MM.1S (cell line): Measurements from ENCODE around the gene PMEPA1.

Experiments used
- EZH2 ChIP-seq: fragments of 300-600 bp; sonication (generic); optimal IDR thresholded peaks from 2 replicates; pipeline ENCODE3; 2017; ENCODE audit warnings: low read depth, mild to moderate bottlenecking, antibody characterized with exemption, low read length, mixed read lengths
- TF ChIP-seq, protein P1 (sequence below): fragments of 300-600 bp; sonication (generic); IDR thresholded peaks from 2 replicates; pipeline ENCODE4 v1.5.1; 2016; ENCODE audit warnings: antibody characterized with exemption, low read length, mixed read lengths

DNA sequence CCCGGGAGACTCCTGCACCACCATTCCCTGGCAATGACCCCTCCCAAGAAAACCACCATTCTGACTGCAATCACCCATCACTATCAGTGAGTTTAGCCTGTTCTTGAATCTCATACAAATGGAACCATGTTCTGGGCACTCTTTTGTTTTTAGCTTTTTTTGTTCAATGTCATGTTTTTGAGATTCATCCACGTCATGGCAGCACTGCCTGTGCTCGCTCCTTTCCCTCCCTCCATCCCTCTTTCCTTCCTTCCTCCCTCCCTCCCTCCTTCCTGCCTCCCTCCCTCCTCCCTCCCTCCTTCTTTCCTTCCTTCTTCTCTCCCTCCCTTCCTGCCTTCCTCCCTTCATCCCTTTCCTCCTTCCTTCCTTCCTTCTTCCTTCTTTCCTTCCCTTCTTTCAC, 44.4 kb upstream of the PMEPA1 start:
- TF ChIP-seq, protein P1, sequence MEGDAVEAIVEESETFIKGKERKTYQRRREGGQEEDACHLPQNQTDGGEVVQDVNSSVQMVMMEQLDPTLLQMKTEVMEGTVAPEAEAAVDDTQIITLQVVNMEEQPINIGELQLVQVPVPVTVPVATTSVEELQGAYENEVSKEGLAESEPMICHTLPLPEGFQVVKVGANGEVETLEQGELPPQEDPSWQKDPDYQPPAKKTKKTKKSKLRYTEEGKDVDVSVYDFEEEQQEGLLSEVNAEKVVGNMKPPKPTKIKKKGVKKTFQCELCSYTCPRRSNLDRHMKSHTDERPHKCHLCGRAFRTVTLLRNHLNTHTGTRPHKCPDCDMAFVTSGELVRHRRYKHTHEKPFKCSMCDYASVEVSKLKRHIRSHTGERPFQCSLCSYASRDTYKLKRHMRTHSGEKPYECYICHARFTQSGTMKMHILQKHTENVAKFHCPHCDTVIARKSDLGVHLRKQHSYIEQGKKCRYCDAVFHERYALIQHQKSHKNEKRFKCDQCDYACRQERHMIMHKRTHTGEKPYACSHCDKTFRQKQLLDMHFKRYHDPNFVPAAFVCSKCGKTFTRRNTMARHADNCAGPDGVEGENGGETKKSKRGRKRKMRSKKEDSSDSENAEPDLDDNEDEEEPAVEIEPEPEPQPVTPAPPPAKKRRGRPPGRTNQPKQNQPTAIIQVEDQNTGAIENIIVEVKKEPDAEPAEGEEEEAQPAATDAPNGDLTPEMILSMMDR: no peak
- TF ChIP-seq EZH2: no peak
